K562 (cell line): ENCODE measurements around the gene AREL1. TPM values are rescaled to one million over a fixed set of nuclear protein-coding genes. Genes with fewer than 3 reads are reported as not detected.

Experiments
- ATF7 ChIP-seq: fragments of 450-650 bp; IDR thresholded peaks from 2 replicates; pipeline ENCODE4 v1.7.1; 2014; ENCODE audit warnings: mild to moderate bottlenecking, moderate library complexity
- BDP1 ChIP-seq: IDR thresholded peaks from 3 replicates; pipeline ENCODE4 v1.6.1; 2011; ENCODE audit not compliant: insufficient read length, insufficient read depth
- BMI1 ChIP-seq: fragments of 150-350 bp; IDR thresholded peaks from 2 replicates; pipeline ENCODE4 v1.6.1; 2014; ENCODE audit warnings: low read length
- CBFA2T2 ChIP-seq: fragments of 450-650 bp; conservative IDR thresholded peaks from 2 replicates; pipeline ENCODE4 v1.6.1; 2017; ENCODE audit warnings: mild to moderate bottlenecking
- CBFA2T3 ChIP-seq: fragments of 450-650 bp; IDR thresholded peaks from 2 replicates; pipeline ENCODE4 v1.6.1; 2017
- CREBBP ChIP-seq: IDR thresholded peaks from one replicate; pipeline ENCODE4 v1.6.1; 2012; ENCODE audit warnings: low read depth, mild to moderate bottlenecking, control low read depth, inconsistent platforms, low read length
- CXXC5 ChIP-seq: fragments of 250-450 bp; sonication (Bioruptor Pico); IDR thresholded peaks from 2 replicates; pipeline ENCODE4 v1.8.0; 2022; ENCODE audit warnings: inconsistent platforms, mild to moderate bottlenecking, moderate library complexity
- FOXK1 ChIP-seq: sonication (generic); formaldehyde crosslinking; IDR thresholded peaks from 2 replicates; pipeline ENCODE4 v1.8.0; 2022; ENCODE audit warnings: missing genetic modification reagents, mild to moderate bottlenecking, borderline replicate concordance
- ILK ChIP-seq: fragments of 450-650 bp; IDR thresholded peaks from 2 replicates; pipeline ENCODE4 v1.6.1; 2016; ENCODE audit warnings: missing genetic modification characterization, low read depth, mild to moderate bottlenecking, missing compliant biosample characterization, moderate library complexity, borderline replicate concordance
- KLF10 ChIP-seq: fragments of 250-450 bp; sonication (Bioruptor Pico); IDR thresholded peaks from 2 replicates; pipeline ENCODE4 v1.6.1; 2021; ENCODE audit warnings: matching md5 sums
- MTA3 ChIP-seq: fragments of 450-650 bp; formaldehyde crosslinking; IDR thresholded peaks from 2 replicates; pipeline ENCODE4 v1.6.1; 2017; ENCODE audit warnings: mild to moderate bottlenecking, borderline replicate concordance
- NR2F6 ChIP-seq: fragments of 450-650 bp; formaldehyde crosslinking; IDR thresholded peaks from 2 replicates; pipeline ENCODE4 v1.4.0; 2020; ENCODE audit warnings: mild to moderate bottlenecking
- NRF1 ChIP-seq, 2 experiments: fragments of 450-650 bp; IDR thresholded peaks in 1 of 2; conservative IDR thresholded peaks in 1 of 2; 2 replicates each; pipeline ENCODE4 v1.6.1; 2014; ENCODE audit warnings: mild to moderate bottlenecking in 2 of 2
- POLR3G ChIP-seq: IDR thresholded peaks from 2 replicates; pipeline ENCODE4 v1.6.1; 2011; ENCODE audit not compliant: insufficient read length, insufficient replicate concordance; ENCODE audit errors: extremely low read depth
- PTBP1 ChIP-seq: fragments of 200-400 bp; formaldehyde crosslinking; IDR thresholded peaks from 2 replicates; pipeline ENCODE4 v1.6.1; 2017; ENCODE audit warnings: low read depth, low read length
- RNF2 ChIP-seq: sonication (generic); IDR thresholded peaks from 2 replicates; pipeline ENCODE4 v1.6.1; 2016
- STAT5B ChIP-seq: fragments of 250-450 bp; sonication (Bioruptor Pico); IDR thresholded peaks from 2 replicates; pipeline ENCODE4 v1.8.0; 2021; ENCODE audit warnings: mild to moderate bottlenecking, inconsistent platforms
- TAL1 ChIP-seq: fragments of 450-650 bp; IDR thresholded peaks from 2 replicates; pipeline ENCODE4 v1.6.1; 2016; ENCODE audit warnings: mild to moderate bottlenecking
- TCF3 ChIP-seq: sonication (generic); formaldehyde crosslinking; IDR thresholded peaks from 2 replicates; pipeline ENCODE4 v1.4.0; 2020; ENCODE audit warnings: mild to moderate bottlenecking, missing genetic modification reagents
- ZFP36 ChIP-seq: fragments of 150-350 bp; IDR thresholded peaks from 2 replicates; pipeline ENCODE4 v1.6.1; 2018; ENCODE audit warnings: low read length, low read depth; ENCODE audit not compliant: partially characterized antibody
- ZNF589 ChIP-seq: fragments of 200-800 bp; sonication (Bioruptor generic); IDR thresholded peaks from 2 replicates; pipeline ENCODE4 v1.6.1; 2016; ENCODE audit warnings: low read depth, missing genetic modification characterization, missing compliant biosample characterization
- ZSCAN29 ChIP-seq: fragments of 450-650 bp; IDR thresholded peaks from 2 replicates; pipeline ENCODE4 v1.6.1; 2017
- polyA plus RNA-seq, 8 experiments: library from polyadenylated mRNA; depleted of rRNA in 4 of 8; stranded (reverse) in 5 of 8; unstranded in 3 of 8; fragments of >200 nt; fragmentation: Nextera tagmentation in 2 of 8; fragmentation: Illumina TruSeq in 1 of 8; extraction: Ambion mirVana in 2 of 8; extraction: Trizol in 1 of 8; gene quantifications; 2 replicates each; pipeline versions ENCODE4 v1.2.1 to v1.2.3, GENCODE V29; 2011 to 2014; ENCODE audit warnings: inconsistent platforms in 1 of 8, missing spikeins in 1 of 8
- total RNA-seq, 7 experiments: library from RNA; depleted of rRNA in 6 of 7; stranded (reverse); fragments of >200 nt in 6 of 7; fragmentation: Illumina TruSeq in 2 of 7; extraction: Trizol in 2 of 7; gene quantifications; 2 replicates each; pipeline versions ENCODE4 v1.2.1 to v1.2.3, GENCODE V29; 2011 to 2021; ENCODE audit warnings: low replicate concordance in 1 of 7
- TF ChIP-seq, protein P1 (sequence below): sonication (generic); formaldehyde crosslinking; IDR thresholded peaks from 2 replicates; pipeline ENCODE4 v1.5.0; 2020; ENCODE audit warnings: missing genetic modification reagents
- TF ChIP-seq, protein P2 (sequence below): sonication (generic); formaldehyde crosslinking; IDR thresholded peaks from 2 replicates; pipeline ENCODE4 v1.8.0; 2022; ENCODE audit warnings: mild to moderate bottlenecking, missing genetic modification reagents
- TF ChIP-seq, protein P3 (sequence below): fragments of 450-650 bp; IDR thresholded peaks from one replicate; pipeline ENCODE4 v1.6.1; 2018; ENCODE audit warnings: mild to moderate bottlenecking, moderate library complexity; ENCODE audit not compliant: partially characterized antibody
- TF ChIP-seq, protein P4 (sequence below): fragments of 450-650 bp; formaldehyde crosslinking; IDR thresholded peaks from 2 replicates; pipeline ENCODE4 v1.4.0; 2020; ENCODE audit warnings: mild to moderate bottlenecking, moderate library complexity
- TF ChIP-seq, protein P5 (sequence below), 2 experiments: fragments of 450-650 bp in 1 of 2; sonication (generic) in 1 of 2; formaldehyde crosslinking; conservative IDR thresholded peaks; 2 replicates each; pipeline versions ENCODE4 v1.4.0 to v1.8.1; 2020 to 2022; ENCODE audit warnings: mild to moderate bottlenecking in 1 of 2, missing genetic modification reagents in 1 of 2

The AREL1 gene
- total and polyA plus RNA-seq, 9 of the 15 experiments (the other 6 are each of a cell fraction or from before 2014, with no cell fraction given): 6.0 to 24.8 (median 16.6) TPM

DNA sequence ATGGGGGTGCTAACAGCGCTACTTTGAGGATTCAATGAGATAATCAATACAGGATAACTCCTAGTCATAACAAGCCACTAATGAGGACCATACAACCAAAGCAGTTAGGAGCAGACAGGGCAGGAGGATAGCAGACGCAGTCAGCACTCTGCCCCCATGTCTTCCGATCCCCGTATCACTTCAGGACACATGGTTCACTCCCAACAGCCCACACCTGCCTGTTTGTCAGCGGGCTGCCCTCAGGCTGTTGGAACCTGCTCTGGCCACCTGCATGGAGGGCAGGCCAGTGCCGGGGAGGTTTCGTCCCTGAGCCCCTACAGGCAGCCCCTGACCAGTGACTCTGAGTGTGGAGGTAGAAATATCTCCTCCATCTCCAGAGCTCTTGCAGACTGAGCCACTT, 63.7 kb downstream of the AREL1 start (continued):
- TF ChIP-seq, protein P1, sequence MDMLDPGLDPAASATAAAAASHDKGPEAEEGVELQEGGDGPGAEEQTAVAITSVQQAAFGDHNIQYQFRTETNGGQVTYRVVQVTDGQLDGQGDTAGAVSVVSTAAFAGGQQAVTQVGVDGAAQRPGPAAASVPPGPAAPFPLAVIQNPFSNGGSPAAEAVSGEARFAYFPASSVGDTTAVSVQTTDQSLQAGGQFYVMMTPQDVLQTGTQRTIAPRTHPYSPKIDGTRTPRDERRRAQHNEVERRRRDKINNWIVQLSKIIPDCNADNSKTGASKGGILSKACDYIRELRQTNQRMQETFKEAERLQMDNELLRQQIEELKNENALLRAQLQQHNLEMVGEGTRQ (CRISPR knock-in tag): no peak
- TF ChIP-seq RNF2 (no peak), BDP1 (no peak), ZNF589 (CRISPR knock-in tag) (no peak), POLR3G (no peak), ATF7 (0 out of 2 replicates have a peak, but pooled peaks have one; percentile 22), TAL1 (peak; percentile 56; the same call in 1 of the 2 replicates), CREBBP (no peak), CBFA2T2 (peak; percentile 75), ZSCAN29 (no peak), TCF3 (peak; percentile 86), PTBP1 (no peak), CXXC5 (CRISPR knock-in tag) (no peak), ILK (tag) (no peak), NRF1 (conservative IDR thresholded peaks at IDR 0.05 in 1 of 2, IDR thresholded peaks at IDR 0.05 in 1 of 2) (no peak), KLF10 (CRISPR knock-in tag) (no peak), NR2F6 (CRISPR knock-in tag) (no peak), BMI1 (no peak), FOXK1 (CRISPR knock-in tag) (no peak), CBFA2T3 (peak; percentile 85), ZFP36 (no peak), MTA3 (no peak), STAT5B (CRISPR knock-in tag) (no peak)
- TF ChIP-seq, protein P2, sequence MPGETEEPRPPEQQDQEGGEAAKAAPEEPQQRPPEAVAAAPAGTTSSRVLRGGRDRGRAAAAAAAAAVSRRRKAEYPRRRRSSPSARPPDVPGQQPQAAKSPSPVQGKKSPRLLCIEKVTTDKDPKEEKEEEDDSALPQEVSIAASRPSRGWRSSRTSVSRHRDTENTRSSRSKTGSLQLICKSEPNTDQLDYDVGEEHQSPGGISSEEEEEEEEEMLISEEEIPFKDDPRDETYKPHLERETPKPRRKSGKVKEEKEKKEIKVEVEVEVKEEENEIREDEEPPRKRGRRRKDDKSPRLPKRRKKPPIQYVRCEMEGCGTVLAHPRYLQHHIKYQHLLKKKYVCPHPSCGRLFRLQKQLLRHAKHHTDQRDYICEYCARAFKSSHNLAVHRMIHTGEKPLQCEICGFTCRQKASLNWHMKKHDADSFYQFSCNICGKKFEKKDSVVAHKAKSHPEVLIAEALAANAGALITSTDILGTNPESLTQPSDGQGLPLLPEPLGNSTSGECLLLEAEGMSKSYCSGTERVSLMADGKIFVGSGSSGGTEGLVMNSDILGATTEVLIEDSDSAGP (CRISPR knock-in tag): no peak
- TF ChIP-seq, protein P3, sequence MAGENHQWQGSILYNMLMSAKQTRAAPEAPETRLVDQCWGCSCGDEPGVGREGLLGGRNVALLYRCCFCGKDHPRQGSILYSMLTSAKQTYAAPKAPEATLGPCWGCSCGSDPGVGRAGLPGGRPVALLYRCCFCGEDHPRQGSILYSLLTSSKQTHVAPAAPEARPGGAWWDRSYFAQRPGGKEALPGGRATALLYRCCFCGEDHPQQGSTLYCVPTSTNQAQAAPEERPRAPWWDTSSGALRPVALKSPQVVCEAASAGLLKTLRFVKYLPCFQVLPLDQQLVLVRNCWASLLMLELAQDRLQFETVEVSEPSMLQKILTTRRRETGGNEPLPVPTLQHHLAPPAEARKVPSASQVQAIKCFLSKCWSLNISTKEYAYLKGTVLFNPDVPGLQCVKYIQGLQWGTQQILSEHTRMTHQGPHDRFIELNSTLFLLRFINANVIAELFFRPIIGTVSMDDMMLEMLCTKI: no peak
- TF ChIP-seq, protein P4, sequence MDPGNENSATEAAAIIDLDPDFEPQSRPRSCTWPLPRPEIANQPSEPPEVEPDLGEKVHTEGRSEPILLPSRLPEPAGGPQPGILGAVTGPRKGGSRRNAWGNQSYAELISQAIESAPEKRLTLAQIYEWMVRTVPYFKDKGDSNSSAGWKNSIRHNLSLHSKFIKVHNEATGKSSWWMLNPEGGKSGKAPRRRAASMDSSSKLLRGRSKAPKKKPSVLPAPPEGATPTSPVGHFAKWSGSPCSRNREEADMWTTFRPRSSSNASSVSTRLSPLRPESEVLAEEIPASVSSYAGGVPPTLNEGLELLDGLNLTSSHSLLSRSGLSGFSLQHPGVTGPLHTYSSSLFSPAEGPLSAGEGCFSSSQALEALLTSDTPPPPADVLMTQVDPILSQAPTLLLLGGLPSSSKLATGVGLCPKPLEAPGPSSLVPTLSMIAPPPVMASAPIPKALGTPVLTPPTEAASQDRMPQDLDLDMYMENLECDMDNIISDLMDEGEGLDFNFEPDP (CRISPR knock-in tag): no peak
- TF ChIP-seq, protein P5, sequence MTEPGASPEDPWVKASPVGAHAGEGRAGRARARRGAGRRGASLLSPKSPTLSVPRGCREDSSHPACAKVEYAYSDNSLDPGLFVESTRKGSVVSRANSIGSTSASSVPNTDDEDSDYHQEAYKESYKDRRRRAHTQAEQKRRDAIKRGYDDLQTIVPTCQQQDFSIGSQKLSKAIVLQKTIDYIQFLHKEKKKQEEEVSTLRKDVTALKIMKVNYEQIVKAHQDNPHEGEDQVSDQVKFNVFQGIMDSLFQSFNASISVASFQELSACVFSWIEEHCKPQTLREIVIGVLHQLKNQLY (CRISPR knock-in tag; conservative IDR thresholded peaks at IDR 0.05): no peak
